Mesendoderm (in vitro differentiated cells): ENCODE measurements around the gene ZNF831.
A peak's percentile ranks its signal among the peaks of the same experiment; 100 is the strongest.

Source experiments
- DNase-seq: peaks from one replicate; pipeline ENCODE4 v3.0.0; 2013
- H2AK5ac ChIP-seq: 2 replicates; pipeline ENCODE4 v1.6.1; 2013; ENCODE audit warnings: low read length, inconsistent platforms
- H2BK120ac ChIP-seq: 2 replicates; pipeline ENCODE4 v1.6.1; 2013; ENCODE audit warnings: low read depth, mild to moderate bottlenecking, low read length, moderate library complexity, mixed read lengths
- H2BK15ac ChIP-seq: replicated peaks from 2 replicates; pipeline ENCODE4 v1.6.1; 2013; ENCODE audit warnings: low read depth, mild to moderate bottlenecking, moderate library complexity
- H2BK5ac ChIP-seq: 2 replicates; pipeline ENCODE4 v1.6.1; 2013; ENCODE audit warnings: low read length, inconsistent platforms
- H3K18ac ChIP-seq: 2 replicates; pipeline ENCODE4 v1.6.1; 2013; ENCODE audit warnings: mild to moderate bottlenecking, low read length, mixed read lengths
- H3K23ac ChIP-seq: one replicate; pipeline ENCODE4 v1.6.1; 2013; ENCODE audit warnings: low read length
- H3K27ac ChIP-seq: 2 replicates; pipeline ENCODE4 v1.5.1; 2013; ENCODE audit warnings: low read depth, mild to moderate bottlenecking, inconsistent platforms, low read length, moderate library complexity
- H3K27me3 ChIP-seq: 2 replicates; pipeline ENCODE4 v1.6.1; 2013; ENCODE audit warnings: low read length, control low read depth, mild to moderate bottlenecking, inconsistent platforms; ENCODE audit not compliant: insufficient read depth, poor library complexity
- H3K36me3 ChIP-seq: 2 replicates; pipeline ENCODE4 v1.6.1; 2013; ENCODE audit warnings: low read length, inconsistent platforms; ENCODE audit not compliant: control insufficient read depth, insufficient read depth
- H3K4ac ChIP-seq: one replicate; pipeline ENCODE4 v1.6.1; 2013; ENCODE audit warnings: low read depth, mild to moderate bottlenecking, low read length, moderate library complexity
- H3K4me1 ChIP-seq: 2 replicates; pipeline ENCODE4 v1.6.1; 2013; ENCODE audit warnings: low read depth, low read length, inconsistent platforms; ENCODE audit not compliant: control insufficient read depth
- H3K4me2 ChIP-seq: 2 replicates; pipeline ENCODE4 v1.6.1; 2013; ENCODE audit warnings: low read length
- H3K4me3 ChIP-seq: 2 replicates; pipeline ENCODE4 v1.5.1; 2013; ENCODE audit warnings: mild to moderate bottlenecking, low read length
- H3K56ac ChIP-seq: one replicate; pipeline ENCODE4 v1.6.1; 2013; ENCODE audit warnings: low read length
- H3K79me1 ChIP-seq: 2 replicates; pipeline ENCODE4 v1.6.1; 2013; ENCODE audit warnings: low read length, inconsistent platforms
- H3K79me2 ChIP-seq: 2 replicates; pipeline ENCODE4 v1.6.1; 2013; ENCODE audit warnings: mild to moderate bottlenecking, low read length; ENCODE audit not compliant: control insufficient read depth, insufficient read depth
- H3K9ac ChIP-seq: 2 replicates; pipeline ENCODE4 v1.6.1; 2013; ENCODE audit warnings: low read length, inconsistent platforms
- H4K5ac ChIP-seq: one replicate; pipeline ENCODE4 v1.6.1; 2013; ENCODE audit warnings: low read length
- H4K8ac ChIP-seq: one replicate; pipeline ENCODE4 v1.6.1; 2013; ENCODE audit warnings: low read depth, mild to moderate bottlenecking, control low read depth, low read length, moderate library complexity
- WGBS: extraction: QIAGEN DNeasy Blood & Tissue Kit; methylation state at CpG from one replicate; pipeline ENCODE4 v1.1.7; 2013; ENCODE audit warnings: low lambda C conversion rate, missing lambda C conversion rate; ENCODE audit not compliant: insufficient coverage; ENCODE audit errors: extremely low coverage; 5-methylcytosine and 5-hydroxymethylcytosine counted together

ZNF831 gene

GRCh38 chr20:59231124-59231804 lies 67.6 kb downstream of the ZNF831 start:
- no peak overlapping the region for H3K56ac ChIP-seq
- H4K8ac ChIP-seq: no peak overlapping the region
- no peaks in the 10 kb centered on the region for H3K79me1 ChIP-seq
- no peak overlapping the region for H2BK120ac ChIP-seq
- WGBS: no CpG with 5 or more reads among the region's 8 CpGs
- H2AK5ac ChIP-seq: no peak overlapping the region
- no peaks in the 10 kb centered on the region for H3K4me1 ChIP-seq
- no peak for DNase-seq
- no peak overlapping the region for H3K4ac ChIP-seq
- H2BK15ac ChIP-seq: no peak overlapping the region
- no peak overlapping the region for H3K27ac ChIP-seq
- H3K4me3 ChIP-seq: no peak overlapping the region
- no peak overlapping the region for H3K4me2 ChIP-seq
- no peak overlapping the region for H2BK5ac ChIP-seq
- H3K9ac ChIP-seq: no peak overlapping the region
- H3K79me2 ChIP-seq: no peaks in the 10 kb centered on the region
- no peaks in the 10 kb centered on the region for H3K27me3 ChIP-seq
- H3K36me3 ChIP-seq: no peaks in the 10 kb centered on the region
- no peak overlapping the region for H4K5ac ChIP-seq
- H3K23ac ChIP-seq: no peak overlapping the region
- no peak overlapping the region for H3K18ac ChIP-seq

GRCh38 chr20:59232618-59233017 lies 69.0 kb downstream of the ZNF831 start:
- no peak overlapping the region for H3K4ac ChIP-seq
- WGBS: no CpG with 5 or more reads among the region's 3 CpGs
- no peaks in the 10 kb centered on the region for H3K36me3 ChIP-seq

GRCh38 chr20:59235226-59235625 lies 71.6 kb downstream of the ZNF831 start:
- Histone ChIP-seq H3K27ac (no peak overlapping the region), H3K56ac (no peak overlapping the region), H3K4me2 (no peak overlapping the region), H3K4me3 (no peak overlapping the region), H3K4ac (no peak overlapping the region), H4K8ac (no peak overlapping the region), H3K79me2 (no peaks in the 10 kb centered on the region), H3K9ac (no peak overlapping the region), H2AK5ac (no peak overlapping the region), H2BK120ac (no peak overlapping the region), H3K79me1 (no peaks in the 10 kb centered on the region), H2BK5ac (no peak overlapping the region), H3K18ac (no peak overlapping the region), H2BK15ac (no peak overlapping the region), H3K4me1 (no peaks in the 10 kb centered on the region), H4K5ac (no peak overlapping the region), H3K23ac (no peak overlapping the region), H3K27me3 (no peaks in the 10 kb centered on the region), H3K36me3 (no peaks in the 10 kb centered on the region)
- DNase-seq: no peak
- WGBS: no CpG with 5 or more reads among the region's 5 CpGs

More at GRCh38 chr20:59232618-59233017, 69.0 kb downstream of the ZNF831 start:
- H4K5ac ChIP-seq: no peak overlapping the region
- no peak for DNase-seq
- H3K18ac ChIP-seq: no peak overlapping the region
- H3K79me2 ChIP-seq: no peaks in the 10 kb centered on the region
- H3K79me1 ChIP-seq: no peaks in the 10 kb centered on the region
- H4K8ac ChIP-seq: no peak overlapping the region
- H3K4me3 ChIP-seq: no peak overlapping the region
- no peaks in the 10 kb centered on the region for H3K4me1 ChIP-seq
- H3K9ac ChIP-seq: no peak overlapping the region
- no peak overlapping the region for H3K23ac ChIP-seq
- no peak overlapping the region for H3K27ac ChIP-seq
- no peak overlapping the region for H2BK5ac ChIP-seq
- H3K4me2 ChIP-seq: no peak overlapping the region
- no peak overlapping the region for H2AK5ac ChIP-seq
- no peaks in the 10 kb centered on the region for H3K27me3 ChIP-seq
- no peak overlapping the region for H3K56ac ChIP-seq
- no peak overlapping the region for H2BK15ac ChIP-seq
- H2BK120ac ChIP-seq: no peak overlapping the region

GRCh38 chr20:59240006-59240405 lies 76.4 kb downstream of the ZNF831 start:
- Histone ChIP-seq H3K56ac (no peak overlapping the region), H3K4me2 (no peak overlapping the region), H3K9ac (no peak overlapping the region), H3K4me3 (no peak overlapping the region), H2BK5ac (no peak overlapping the region), H3K23ac (no peak overlapping the region), H2AK5ac (no peak overlapping the region), H3K4me1 (no peaks in the 10 kb centered on the region), H3K4ac (no peak overlapping the region), H3K79me2 (no peaks in the 10 kb centered on the region), H3K27me3 (no peaks in the 10 kb centered on the region), H3K27ac (no peak overlapping the region), H4K8ac (no peak overlapping the region), H2BK15ac (no peak overlapping the region), H2BK120ac (no peak overlapping the region), H3K36me3 (no peaks in the 10 kb centered on the region), H4K5ac (no peak overlapping the region), H3K79me1 (no peaks in the 10 kb centered on the region), H3K18ac (no peak overlapping the region)
- WGBS: no CpG with 5 or more reads among the region's 4 CpGs
- peak; percentile 7 for DNase-seq

- no peak overlapping the region for H3K4me3 ChIP-seq
- WGBS: no CpG with 5 or more reads among the region's 10 CpGs
- H3K18ac ChIP-seq: no peak overlapping the region
- no peaks in the 10 kb centered on the region for H3K27me3 ChIP-seq
- H3K56ac ChIP-seq: no peak overlapping the region
- no peak overlapping the region for H4K8ac ChIP-seq
- H3K4me2 ChIP-seq: no peak overlapping the region
- H2BK5ac ChIP-seq: no peak overlapping the region
- no peaks in the 10 kb centered on the region for H3K36me3 ChIP-seq
- H4K5ac ChIP-seq: no peak overlapping the region
- no peaks in the 10 kb centered on the region for H3K79me1 ChIP-seq
- no peak overlapping the region for H2BK120ac ChIP-seq
- H2AK5ac ChIP-seq: no peak overlapping the region
- H3K9ac ChIP-seq: no peak overlapping the region
- no peak overlapping the region for H3K23ac ChIP-seq
- no peaks in the 10 kb centered on the region for H3K4me1 ChIP-seq
- H2BK15ac ChIP-seq: no peak overlapping the region
- no peaks in the 10 kb centered on the region for H3K79me2 ChIP-seq
- no peak overlapping the region for H3K27ac ChIP-seq
- no peak for DNase-seq
- H3K4ac ChIP-seq: no peak overlapping the region
Observed at GRCh38 chr20:59242714-59243626, 79.3 kb downstream of the ZNF831 start.
